ENCODE measurements around the gene RNF25. TPM values are rescaled to one million over a fixed set of nuclear protein-coding genes. Genes with fewer than 3 reads are reported as not detected.
"Not testable (repeated sequence)": the region's sequence is repeated elsewhere in the genome, so short reads cannot be mapped to it uniquely, and the experiment has no call there.

Gene RNF25
- total and polyA plus RNA-seq, 12 donors = 13.5 to 25.4 (median 16.8) TPM

DNA sequence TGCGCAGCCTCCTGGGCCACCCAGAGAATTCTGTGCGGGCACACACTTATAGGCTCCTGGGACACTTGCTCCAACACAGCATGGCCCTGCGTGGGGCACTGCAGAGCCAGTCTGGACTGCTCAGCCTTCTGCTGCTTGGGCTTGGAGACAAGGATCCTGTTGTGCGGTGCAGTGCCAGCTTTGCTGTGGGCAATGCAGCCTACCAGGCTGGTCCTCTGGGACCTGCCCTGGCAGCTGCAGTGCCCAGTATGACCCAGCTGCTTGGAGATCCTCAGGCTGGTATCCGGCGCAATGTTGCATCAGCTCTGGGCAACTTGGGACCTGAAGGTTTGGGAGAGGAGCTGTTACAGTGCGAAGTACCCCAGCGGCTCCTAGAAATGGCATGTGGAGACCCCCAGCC, 27.1 kb upstream of the RNF25 start:
- intact Hi-C loops (cut with DNase I) = no loop called here
- no peaks in the 10 kb centered on the region for H3K4me1 ChIP-seq
- WGBS, 2 donors = 96 to 97% methylated on average over 8 of the region's 8 CpGs

DNA sequence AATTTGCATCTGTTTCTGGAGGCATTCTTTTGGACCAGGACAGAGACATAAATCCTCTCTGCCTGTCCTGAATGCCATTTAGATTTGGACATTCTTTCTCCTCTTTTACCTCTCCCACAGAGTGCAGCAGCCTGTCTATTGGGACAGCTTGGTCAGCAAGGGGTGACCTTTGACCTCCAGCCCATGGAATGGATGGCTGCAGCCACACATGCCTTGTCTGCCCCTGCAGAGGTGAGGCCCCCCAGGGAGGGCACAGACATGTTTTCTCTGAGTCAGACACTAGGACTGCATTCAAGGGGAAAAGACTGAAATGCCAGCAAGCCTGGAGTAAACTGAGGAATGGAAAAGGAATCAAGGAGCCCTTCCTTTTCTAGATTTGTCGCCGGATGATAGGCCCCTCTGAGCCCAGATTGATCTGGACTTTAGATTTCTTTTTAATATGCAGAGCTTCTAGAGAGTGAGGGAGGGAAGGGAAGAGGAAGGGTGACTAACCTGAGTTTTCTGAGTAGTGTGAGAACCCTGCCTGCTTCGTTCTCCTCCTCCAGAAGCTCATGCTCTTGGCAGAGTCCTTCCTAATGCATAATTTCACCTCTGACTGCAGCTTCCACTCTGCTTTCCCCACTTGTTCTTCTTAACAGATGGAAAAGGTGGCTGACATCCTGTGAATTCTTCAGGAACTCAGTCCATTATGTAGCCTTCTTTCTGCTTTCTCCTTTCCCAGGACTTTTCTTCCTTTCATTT, 22.8 kb upstream of the RNF25 start:
- H3K4me1 ChIP-seq = peaks cover 0 to 11% (median 0%) of the 10 kb centered on the region in 9 donors
- peaks cover 0 to 92% (median 31%) of the 10 kb centered on the region in 9 donors for H3K36me3 ChIP-seq
- DNase-seq (no peak), ATAC-seq (no peak)
- no peaks in the 10 kb centered on the region for H3K9me3 ChIP-seq
- TF ChIP-seq, protein P1, sequence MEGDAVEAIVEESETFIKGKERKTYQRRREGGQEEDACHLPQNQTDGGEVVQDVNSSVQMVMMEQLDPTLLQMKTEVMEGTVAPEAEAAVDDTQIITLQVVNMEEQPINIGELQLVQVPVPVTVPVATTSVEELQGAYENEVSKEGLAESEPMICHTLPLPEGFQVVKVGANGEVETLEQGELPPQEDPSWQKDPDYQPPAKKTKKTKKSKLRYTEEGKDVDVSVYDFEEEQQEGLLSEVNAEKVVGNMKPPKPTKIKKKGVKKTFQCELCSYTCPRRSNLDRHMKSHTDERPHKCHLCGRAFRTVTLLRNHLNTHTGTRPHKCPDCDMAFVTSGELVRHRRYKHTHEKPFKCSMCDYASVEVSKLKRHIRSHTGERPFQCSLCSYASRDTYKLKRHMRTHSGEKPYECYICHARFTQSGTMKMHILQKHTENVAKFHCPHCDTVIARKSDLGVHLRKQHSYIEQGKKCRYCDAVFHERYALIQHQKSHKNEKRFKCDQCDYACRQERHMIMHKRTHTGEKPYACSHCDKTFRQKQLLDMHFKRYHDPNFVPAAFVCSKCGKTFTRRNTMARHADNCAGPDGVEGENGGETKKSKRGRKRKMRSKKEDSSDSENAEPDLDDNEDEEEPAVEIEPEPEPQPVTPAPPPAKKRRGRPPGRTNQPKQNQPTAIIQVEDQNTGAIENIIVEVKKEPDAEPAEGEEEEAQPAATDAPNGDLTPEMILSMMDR (IDR thresholded peaks at IDR 0.05) = no peak
- H3K27ac ChIP-seq = no peak overlapping the region
- H3K4me3 ChIP-seq = no peak overlapping the region
- intact Hi-C loops (cut with DNase I) = no loop called here
- H3K27me3 ChIP-seq = no peaks in the 10 kb centered on the region
- WGBS, 2 donors = 87 to 90% methylated on average over 3 of the region's 3 CpGs

More for the DNA sequence above, 27.1 kb upstream of the RNF25 start:
- ATAC-seq (peak in 1 of 8 donors; percentile 30), DNase-seq (no peak)
- H3K27ac ChIP-seq = no peak overlapping the region
- no peaks in the 10 kb centered on the region for H3K9me3 ChIP-seq
- no peak overlapping the region for H3K4me3 ChIP-seq
- TF ChIP-seq, protein P1 (IDR thresholded peaks at IDR 0.05) = no peak
- H3K27me3 ChIP-seq = no peaks in the 10 kb centered on the region
- H3K36me3 ChIP-seq = peaks cover 0 to 61% (median 4%) of the 10 kb centered on the region in 9 donors

DNA sequence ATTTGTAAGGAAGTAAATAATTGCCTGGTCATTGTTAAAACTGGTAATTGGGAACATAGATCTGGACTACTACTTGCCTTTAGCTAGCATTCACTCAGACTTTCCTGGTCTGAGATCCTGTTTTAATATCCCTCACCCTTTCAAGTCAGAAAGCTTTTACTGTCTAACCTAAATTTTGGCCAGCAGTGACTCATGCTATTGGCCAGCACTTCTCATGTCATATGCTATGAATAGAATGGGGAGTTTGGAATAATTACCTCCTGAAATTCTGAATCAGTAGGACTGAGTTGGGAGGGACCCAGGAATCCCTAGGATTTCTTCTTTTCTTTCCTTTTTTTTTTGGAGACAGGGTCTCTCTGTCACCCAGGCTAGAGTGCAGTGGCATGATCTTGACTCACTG, 19.4 kb upstream of the RNF25 start:
- Histone ChIP-seq H3K27me3 (no peaks in the 10 kb centered on the region), H3K9me3 (no peaks in the 10 kb centered on the region), H3K36me3 (peaks cover 0 to 75% (median 39%) of the 10 kb centered on the region in 9 donors), H3K4me3 (no peak overlapping the region), H3K4me1 (peaks cover 0 to 11% (median 4%) of the 10 kb centered on the region in 9 donors), H3K27ac (no peak overlapping the region)
- ATAC-seq (peak in 3 of 8 donors; percentile 40 to 61 (median 48)), DNase-seq (no peak)
- TF ChIP-seq, protein P1 (IDR thresholded peaks at IDR 0.05) = no peak
- intact Hi-C loops (cut with DNase I) = no loop called here

DNA sequence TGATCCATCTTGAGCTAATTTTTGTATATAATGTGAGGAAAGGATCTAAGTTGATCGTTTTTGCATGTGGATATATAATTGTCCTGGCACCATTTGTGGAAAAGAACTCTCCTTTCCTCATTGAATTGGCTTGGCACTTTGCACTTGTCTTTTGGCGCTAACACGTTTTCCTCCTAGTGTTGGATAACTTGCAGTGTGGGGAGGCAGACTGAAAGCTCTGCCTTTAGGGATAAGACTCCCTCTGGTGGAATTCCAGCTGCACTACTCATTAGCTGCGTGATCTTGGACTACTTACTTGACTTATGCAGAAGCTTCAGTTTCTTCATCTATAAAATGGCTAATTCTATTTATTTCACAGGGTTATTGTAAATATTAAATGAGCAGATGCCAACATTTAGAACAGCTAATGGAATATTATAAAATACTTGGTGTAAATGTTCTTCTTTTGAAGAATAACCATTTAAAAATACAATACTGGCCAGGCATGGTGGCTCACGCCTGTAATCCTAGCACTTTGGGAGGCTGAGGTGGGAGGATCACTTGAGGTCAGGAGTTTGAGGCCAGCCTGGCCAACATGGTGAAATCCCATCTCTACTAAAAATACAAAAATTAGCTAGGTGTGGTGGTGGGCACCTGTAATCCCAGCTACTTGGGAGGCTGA, 15.7 kb upstream of the RNF25 start:
- Histone ChIP-seq H3K4me1 (peaks cover 0 to 11% (median 4%) of the 10 kb centered on the region in 9 donors), H3K36me3 (peaks cover 0 to 71% (median 32%) of the 10 kb centered on the region in 9 donors)
- TF ChIP-seq, protein P1 (IDR thresholded peaks at IDR 0.05) = peak; percentile 64 to 88 (median 81)
- peak in 1 of 2 donors; percentile 55 for DNase-seq
- H3K27ac ChIP-seq; H3K27me3 ChIP-seq; H3K4me3 ChIP-seq; H3K9me3 ChIP-seq; intact Hi-C loops (cut with DNase I): not testable (repeated sequence)
- 20 to 21% methylated on average over 5 of the region's 5 CpGs for WGBS, 2 donors
- ATAC-seq = peak; percentile 64 to 94 (median 84)

Data from heart right ventricle (tissue), 16 donors.